ENCODE data around the gene GSDMA.

GSDMA gene

GRCh38 chr17:39960524-39961041, 2.2 kb upstream of the GSDMA start:
- no peak for DNase-seq (ENCODE audit: low read depth)
- no peak overlapping the region for H3K4me3 ChIP-seq (ENCODE audit: low read depth, low read length)
- no peak for TF ChIP-seq CTCF (conservative IDR thresholded peaks at IDR 0.05; ENCODE audit: low read depth, low read length)

GRCh38 chr17:39963829-39964228, 1.0 kb downstream of the GSDMA start:
- no peak overlapping the region for H3K4me3 ChIP-seq (ENCODE audit: low read depth, low read length)
- TF ChIP-seq CTCF (conservative IDR thresholded peaks at IDR 0.05; ENCODE audit: low read depth, low read length): no peak
- no peak for DNase-seq (ENCODE audit: low read depth)

GRCh38 chr17:39965017-39965699, 2.4 kb downstream of the GSDMA start:
- no peak for DNase-seq (ENCODE audit: low read depth)
- H3K4me3 ChIP-seq (ENCODE audit: low read depth, low read length): no peak overlapping the region
- TF ChIP-seq CTCF (conservative IDR thresholded peaks at IDR 0.05; ENCODE audit: low read depth, low read length): no peak

- DNase-seq (ENCODE audit: low read depth): no peak
- no peak for TF ChIP-seq CTCF (conservative IDR thresholded peaks at IDR 0.05; ENCODE audit: low read depth, low read length)
These were observed 4.0 kb downstream of the GSDMA start for GRCh38 chr17:39966771-39967170.

GRCh38 chr17:39968761-39969160, 6.0 kb downstream of the GSDMA start:
- DNase-seq (ENCODE audit: low read depth): no peak
- H3K4me3 ChIP-seq (ENCODE audit: low read depth, low read length): no peak overlapping the region
- TF ChIP-seq CTCF (conservative IDR thresholded peaks at IDR 0.05; ENCODE audit: low read depth, low read length): no peak

More at GRCh38 chr17:39966771-39967170, 4.0 kb downstream of the GSDMA start:
- H3K4me3 ChIP-seq (ENCODE audit: low read depth, low read length): no peak overlapping the region

- TF ChIP-seq CTCF (conservative IDR thresholded peaks at IDR 0.05; ENCODE audit: low read depth, low read length): no peak
- no peak overlapping the region for H3K4me3 ChIP-seq (ENCODE audit: low read depth, low read length)
- no peak for DNase-seq (ENCODE audit: low read depth)
These were observed 6.6 kb downstream of the GSDMA start for GRCh38 chr17:39969375-39969774.

GRCh38 chr17:39970157-39970692, 7.4 kb downstream of the GSDMA start:
- no peak overlapping the region for H3K4me3 ChIP-seq (ENCODE audit: low read depth, low read length)
- DNase-seq (ENCODE audit: low read depth): no peak
- TF ChIP-seq CTCF (conservative IDR thresholded peaks at IDR 0.05; ENCODE audit: low read depth, low read length): no peak
